ENCODE measurements around the gene PARD3. TPM values are rescaled to one million over a fixed set of nuclear protein-coding genes. Genes with fewer than 3 reads are reported as not detected.

The PARD3 gene
- polyA plus RNA-seq, 2 of the 4 experiments (the other 2 are of a cell fraction), result 110 to 200 TPM

GRCh38 chr10:34089253-34089652 is 725.8 kb downstream of the PARD3 start:
- CTCF ChIA-PET, result no interaction called here
- FAIRE-seq, result no peak
- no peak for ATAC-seq
- Histone ChIP-seq H3K4me3 (no peak overlapping the region), H3K4me2 (no peak overlapping the region), H3K27ac (no peak overlapping the region), H3K4me1 (no peaks in the 10 kb centered on the region), H3K9me3 (peaks cover 15% of the 10 kb centered on the region)
- TF ChIP-seq SMC3 (IDR thresholded peaks at IDR 0.05) (no peak), FOXS1 (CRISPR knock-in tag; IDR thresholded peaks at IDR 0.05) (no peak), CBX8 (IDR thresholded peaks at IDR 0.05) (no peak), MYC (IDR thresholded peaks at IDR 0.05; ENCODE audit: borderline replicate concordance, low read length) (no peak), ELK1 (IDR thresholded peaks at IDR 0.05; ENCODE audit: low read depth, low read length) (no peak), MAFK (IDR thresholded peaks at IDR 0.05; ENCODE audit: partially characterized antibody) (no peak), CTCF (IDR thresholded peaks at IDR 0.05) (no peak), HOXA7 (CRISPR knock-in tag; IDR thresholded peaks at IDR 0.05) (no peak), RFX5 (IDR thresholded peaks at IDR 0.05) (no peak), FOSL2 (IDR thresholded peaks at IDR 0.05) (no peak), FOSL2 (CRISPR knock-in tag; IDR thresholded peaks at IDR 0.05) (no peak), RAD21 (conservative IDR thresholded peaks at IDR 0.05 in 1 of 2, IDR thresholded peaks at IDR 0.05 in 1 of 2) (no peak)
- DNase-seq (ENCODE audit: low read depth in 1 of 2, low spot score in 1 of 2), result no peak
- WGBS (ENCODE audit: missing lambda C conversion rate), result 67% methylated on average over 6 of the region's 6 CpGs
- POLR2A ChIA-PET, result no interaction called here

GRCh38 chr10:34088208-34088794 is 726.8 kb downstream of the PARD3 start:
- TF ChIP-seq SREBF2 (IDR thresholded peaks at IDR 0.05) (no peak), EHF (CRISPR knock-in tag; IDR thresholded peaks at IDR 0.05) (no peak), MYC (IDR thresholded peaks at IDR 0.05; ENCODE audit: borderline replicate concordance, low read length) (no peak), KDM1A (IDR thresholded peaks at IDR 0.05; ENCODE audit: low read depth) (no peak), ESRRA (IDR thresholded peaks at IDR 0.05; ENCODE audit: borderline replicate concordance, low read length) (no peak), CHD4 (IDR thresholded peaks at IDR 0.05; ENCODE audit: borderline replicate concordance) (no peak), JUNB (IDR thresholded peaks at IDR 0.05) (no peak), ELK1 (IDR thresholded peaks at IDR 0.05; ENCODE audit: low read depth, low read length) (no peak), RAD21 (conservative IDR thresholded peaks at IDR 0.05 in 1 of 2, IDR thresholded peaks at IDR 0.05 in 1 of 2) (no peak), TP53 (CRISPR knock-in tag; IDR thresholded peaks at IDR 0.05) (no peak)
- CTCF ChIA-PET, result no interaction called here
- Histone ChIP-seq H3K4me3 (no peak overlapping the region), H3K9me3 (peaks cover 15% of the 10 kb centered on the region), H3K4me1 (no peaks in the 10 kb centered on the region), H3K4me2 (no peak overlapping the region), H3K27ac (no peak overlapping the region)
- 71% methylated on average over 9 of the region's 9 CpGs for WGBS (ENCODE audit: missing lambda C conversion rate)
- POLR2A ChIA-PET, result no interaction called here
- FAIRE-seq (no peak), ATAC-seq (no peak), DNase-seq (ENCODE audit: low read depth in 1 of 2, low spot score in 1 of 2) (no peak)

DNA sequence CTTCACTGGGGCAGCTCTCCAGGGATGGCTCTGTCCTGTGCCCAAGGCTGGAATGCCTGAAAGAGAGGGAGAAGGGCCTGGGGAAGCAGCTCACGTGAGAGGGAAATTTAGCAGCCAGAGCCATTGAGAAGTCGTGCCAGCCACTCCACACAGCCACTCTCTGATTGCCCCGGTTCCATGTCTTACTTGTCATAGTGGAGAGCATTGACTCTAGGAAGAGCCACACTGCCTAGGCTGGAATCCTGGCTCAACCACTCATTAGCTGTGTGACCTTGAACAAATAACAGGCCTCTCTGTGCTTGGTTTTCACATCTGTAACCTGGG is 728.0 kb downstream of the PARD3 start:
- TF ChIP-seq CBX2 (IDR thresholded peaks at IDR 0.05; ENCODE audit: borderline replicate concordance, low read depth), result no peak
- TF ChIP-seq CHD4 (IDR thresholded peaks at IDR 0.05; ENCODE audit: borderline replicate concordance), result no peak
- no peak for TF ChIP-seq ATOH8 (CRISPR knock-in tag; IDR thresholded peaks at IDR 0.05; ENCODE audit: low read depth)
- no peak for TF ChIP-seq EHF (CRISPR knock-in tag; IDR thresholded peaks at IDR 0.05)
- Histone ChIP-seq H3K4me3 (no peak overlapping the region), H3K27ac (no peak overlapping the region), H3K4me2 (no peak overlapping the region), H3K9me3 (peaks cover 21% of the 10 kb centered on the region), H3K4me1 (no peaks in the 10 kb centered on the region)
- FAIRE-seq (no peak), ATAC-seq (no peak), DNase-seq (ENCODE audit: low read depth in 1 of 2, low spot score in 1 of 2) (no peak)
- 65% methylated on average over 3 of the region's 3 CpGs for whole genome bisulfite sequencing (ENCODE audit: missing lambda C conversion rate)
- CTCF ChIA-PET, result interaction anchor here (1.0 kb wide), 1 partner anchor 14 kb away, joined by 3 read pairs; no protein-coding TSS in a partner anchor
- POLR2A ChIA-PET, result no interaction called here

All from A549 (cell line).